Stimulated activated CD4-positive, alpha-beta T cell treated with anti-CD3 and anti-CD28 coated beads, Interleukin-1b, Interleukin-23, amount 100 ng/mL, for 1 hour (primary cell): ENCODE measurements around the gene CCDC3.

Experiments
- DNase-seq, 2 donors: peaks; one replicate each; pipeline ENCODE4 v3.0.0-alpha.2; 2020; ENCODE audit warnings: low read depth in 2 of 2

Gene CCDC3

GRCh38 chr10:12961416-12962205, 39.9 kb downstream of the CCDC3 start:
- DNase-seq, result no peak

GRCh38 chr10:12960941-12961340, 40.6 kb downstream of the CCDC3 start:
- no peak for DNase-seq

DNA sequence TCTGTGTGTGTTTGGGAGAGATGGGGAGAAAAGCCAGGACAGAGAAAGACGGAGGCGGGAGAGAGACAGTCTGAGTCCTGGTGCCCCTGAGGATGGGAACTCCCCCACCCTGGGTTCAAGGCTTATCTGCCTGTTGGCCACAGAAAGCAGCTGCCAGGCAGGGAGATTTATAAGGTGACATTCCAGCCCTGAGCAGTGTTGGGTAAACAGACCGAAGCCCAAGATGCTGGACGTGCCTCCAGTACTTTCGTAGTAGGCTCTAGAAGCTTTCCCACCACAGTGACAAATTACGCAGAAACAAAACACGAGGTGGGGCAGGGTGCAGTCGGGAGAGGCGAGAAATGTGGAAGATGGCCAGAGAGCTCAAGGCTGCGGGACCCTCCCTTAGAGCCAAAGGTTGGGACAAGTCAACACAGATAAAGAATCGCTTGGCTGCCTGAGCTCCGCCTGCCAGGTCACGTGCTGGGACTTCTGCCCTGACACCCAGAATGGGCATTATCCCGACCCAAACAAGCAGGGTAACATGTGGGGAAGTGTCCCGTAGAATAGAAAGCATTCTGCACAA, 41.1 kb downstream of the CCDC3 start:
- DNase-seq, result no peak

GRCh38 chr10:12958546-12959110, 42.9 kb downstream of the CCDC3 start:
- DNase-seq, result no peak

DNA sequence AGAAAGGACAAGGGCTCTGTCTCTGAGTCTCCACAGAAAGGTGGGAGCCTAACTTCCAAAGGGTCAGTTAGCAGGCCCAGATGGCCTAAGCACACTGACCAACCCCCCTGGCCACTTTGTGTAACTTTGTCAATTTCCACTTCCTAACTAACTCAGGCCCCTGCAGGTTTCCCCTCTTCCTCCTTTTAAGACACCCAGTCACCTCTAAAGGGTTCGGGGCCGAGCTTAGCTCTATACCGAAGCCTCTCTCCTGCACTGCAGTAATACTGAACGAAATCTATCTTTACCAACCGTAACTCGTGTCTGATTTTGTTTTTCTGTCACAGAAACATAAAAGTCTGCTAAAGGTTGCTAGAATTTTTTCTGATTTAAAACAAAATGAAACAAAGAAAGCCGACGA, 44.4 kb downstream of the CCDC3 start:
- no peak for DNase-seq

- DNase-seq, result no peak
These were observed 46.6 kb downstream of the CCDC3 start for GRCh38 chr10:12954866-12955265.

- DNase-seq, result no peak
These were observed 50.9 kb downstream of the CCDC3 start for GRCh38 chr10:12950583-12951128.

DNA sequence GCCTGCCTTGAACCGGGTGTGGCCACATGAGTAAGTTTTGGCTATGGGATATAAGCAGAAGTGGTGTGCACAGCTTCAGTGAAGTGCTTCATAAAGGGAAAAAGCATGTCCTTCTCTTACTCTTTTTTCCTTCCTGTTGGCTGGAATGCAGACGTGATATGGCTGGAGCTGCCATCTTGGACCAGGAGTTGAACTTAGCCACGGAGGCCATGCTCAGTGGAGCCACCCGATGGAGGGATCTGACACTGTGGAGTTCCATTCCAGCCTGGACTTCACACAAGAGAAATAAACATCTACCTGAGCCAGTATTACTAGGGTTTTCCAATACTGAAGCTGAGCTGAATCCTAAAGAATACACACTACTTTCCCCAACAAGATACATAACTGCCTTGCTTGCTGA, 52.3 kb downstream of the CCDC3 start:
- DNase-seq, result no peak

GRCh38 chr10:12947741-12948140, 53.8 kb downstream of the CCDC3 start:
- no peak for DNase-seq

GRCh38 chr10:12946372-12946771, 55.1 kb downstream of the CCDC3 start:
- DNase-seq, result no peak

DNA sequence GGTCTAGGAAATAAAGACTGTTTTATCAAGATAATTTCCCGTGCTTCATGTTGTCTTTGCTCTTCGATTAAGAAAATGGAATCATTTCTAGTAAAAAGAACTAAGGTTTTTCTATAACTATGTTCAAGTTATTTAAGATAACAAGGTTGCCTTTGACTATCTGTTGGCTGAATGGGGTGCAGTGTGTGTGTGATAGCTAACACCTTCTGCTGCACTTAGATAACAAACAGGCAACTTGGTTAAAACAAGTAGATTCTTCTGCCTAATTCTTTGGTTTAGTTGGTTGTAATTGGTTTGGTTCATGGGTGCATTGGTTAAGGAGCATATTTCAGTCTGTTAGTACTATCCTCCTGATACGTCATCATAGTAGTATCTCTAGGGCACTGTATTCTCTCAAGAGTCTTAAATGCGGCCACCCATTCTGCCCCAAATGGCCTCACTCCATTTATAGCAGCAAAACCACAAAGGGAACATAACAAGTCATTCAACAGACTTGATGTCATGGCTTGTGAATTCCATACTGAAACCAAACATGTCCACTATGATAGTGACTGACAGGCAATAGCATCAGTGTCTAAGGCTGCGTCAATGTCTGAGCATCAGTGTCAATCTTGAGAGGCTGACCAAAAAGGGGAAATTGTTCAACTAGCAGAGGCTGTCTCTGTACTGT, 55.7 kb downstream of the CCDC3 start:
- no peak for DNase-seq

DNA sequence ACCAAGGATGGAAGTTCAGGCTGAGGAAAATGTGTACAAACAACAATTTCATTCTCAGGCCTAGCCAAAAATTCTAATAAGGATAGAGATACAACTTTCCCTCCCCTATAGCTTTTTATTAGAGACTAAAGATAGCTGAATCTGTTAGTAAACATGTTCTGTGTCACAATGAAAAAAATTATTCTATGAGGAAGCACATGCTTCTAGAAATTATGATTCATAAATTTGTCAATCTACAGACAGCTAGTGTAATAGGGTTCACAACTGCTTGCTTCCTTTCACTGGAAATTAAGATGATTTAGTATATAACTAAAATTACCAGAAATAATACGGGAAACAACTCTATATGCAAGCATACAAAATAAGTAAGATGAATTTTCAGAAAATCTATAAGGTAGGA, 56.6 kb downstream of the CCDC3 start:
- DNase-seq, result no peak

GRCh38 chr10:12943425-12943824, 58.1 kb downstream of the CCDC3 start:
- no peak for DNase-seq

- DNase-seq, result no peak
These were observed 59.5 kb downstream of the CCDC3 start for GRCh38 chr10:12941966-12942365.

- DNase-seq, result no peak
These were observed 60.7 kb downstream of the CCDC3 start for GRCh38 chr10:12940791-12941190.

GRCh38 chr10:12938271-12938670, 63.2 kb downstream of the CCDC3 start:
- DNase-seq, result no peak

- no peak for DNase-seq
These were observed 64.0 kb downstream of the CCDC3 start for GRCh38 chr10:12937527-12937926.

GRCh38 chr10:12934777-12935176, 66.7 kb downstream of the CCDC3 start:
- DNase-seq, result no peak

- no peak for DNase-seq
These were observed 72.1 kb downstream of the CCDC3 start for GRCh38 chr10:12929381-12929780.

DNA sequence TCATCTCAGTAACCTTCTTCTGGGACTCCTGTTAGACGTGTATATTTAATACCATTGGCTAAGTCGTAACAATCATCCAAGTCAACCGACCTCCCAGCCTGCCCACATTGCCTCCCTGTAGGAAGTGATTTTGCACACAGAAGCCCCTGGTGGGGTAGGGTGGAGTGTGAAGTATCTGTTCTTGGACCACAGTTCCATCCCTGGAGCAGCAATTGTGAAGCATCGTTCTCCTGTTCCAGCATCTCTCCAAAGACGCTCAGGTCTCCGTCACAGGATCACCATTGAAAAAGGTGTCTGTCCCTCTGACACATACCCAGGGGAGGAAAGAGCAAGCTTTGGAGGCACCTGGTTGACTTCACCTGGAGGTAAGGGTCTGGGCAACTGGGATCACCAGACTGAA, 72.9 kb downstream of the CCDC3 start:
- no peak for DNase-seq

- DNase-seq, result no peak
These were observed 73.6 kb downstream of the CCDC3 start for GRCh38 chr10:12927896-12928295.

DNA sequence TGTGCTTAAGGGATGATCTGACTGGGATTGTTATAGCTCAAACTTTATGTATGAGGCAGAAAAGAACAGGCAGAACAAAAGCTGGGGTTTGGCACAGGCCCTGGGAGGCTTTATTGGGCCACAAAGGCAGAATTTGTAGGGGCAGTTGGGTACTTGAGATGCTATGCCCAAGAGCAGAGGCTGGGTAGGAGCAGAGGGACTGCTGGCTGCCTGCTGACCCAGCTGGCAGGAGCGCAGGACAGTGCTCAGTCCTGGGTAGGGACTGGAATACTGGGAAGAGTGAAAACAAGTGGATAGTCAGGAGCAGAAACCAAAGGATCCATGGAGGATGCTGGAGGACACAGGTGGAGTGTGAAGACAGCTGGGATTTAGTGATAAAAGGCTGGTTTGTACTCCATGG, 75.7 kb downstream of the CCDC3 start:
- DNase-seq, result no peak

DNA sequence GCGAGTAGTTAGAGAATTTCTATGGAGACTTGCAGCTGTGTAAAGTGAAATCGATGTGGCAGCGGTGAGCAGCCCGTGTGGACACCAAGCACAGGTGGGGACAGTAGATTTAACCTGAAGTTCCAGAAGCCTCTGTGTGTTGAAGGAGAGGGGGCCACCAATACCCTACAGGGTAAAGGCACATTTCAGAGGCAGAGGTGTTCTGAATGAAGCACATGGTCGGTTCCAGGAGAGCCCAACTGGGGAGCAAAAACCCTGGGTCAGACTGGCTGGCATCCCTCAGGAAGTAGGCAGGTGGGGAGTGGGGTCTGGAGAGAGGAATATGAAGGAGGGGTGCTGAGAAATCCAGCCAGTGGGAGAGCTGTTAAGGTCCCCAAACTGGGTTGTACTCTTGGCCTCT, 76.6 kb downstream of the CCDC3 start:
- no peak for DNase-seq
